Bronchial epithelial cell (primary cell): Measurements from ENCODE around the gene NSFL1C. TPM values are rescaled to one million over a fixed set of nuclear protein-coding genes. Genes with fewer than 3 reads are reported as not detected.
A peak's percentile ranks its signal among the peaks of the same experiment; 100 is the strongest.

Experiments
- DNase-seq: peaks from one replicate; pipeline ENCODE4 v3.0.0-alpha.2; 2010; ENCODE audit warnings: low read depth
- FAIRE-seq: peaks from 2 replicates; lab custom pipeline; 2011; peaks lifted over from hg19 to GRCh38; lab: Jason Lieb, UNC
- H3K27me3 ChIP-seq: 2 replicates; pipeline ENCODE4 v1.5.1; 2011; ENCODE audit warnings: low read length; ENCODE audit not compliant: control insufficient read depth, insufficient read depth
- H3K36me3 ChIP-seq: 2 replicates; pipeline ENCODE4 v1.5.1; 2011; ENCODE audit warnings: low read length; ENCODE audit not compliant: control insufficient read depth, insufficient read depth
- H3K4me3 ChIP-seq: 2 replicates; pipeline ENCODE4 v1.5.1; 2011; ENCODE audit warnings: mild to moderate bottlenecking, low read depth, low read length, control low read depth
- total RNA-seq: library from RNA; depleted of rRNA; stranded (reverse); fragments of >200 nt; gene quantifications from 2 replicates; pipeline ENCODE4 v1.2.1, GENCODE V29; 2014
- TF ChIP-seq, protein P1 (sequence below): IDR thresholded peaks from 2 replicates; pipeline ENCODE4 v1.5.1; 2011; ENCODE audit warnings: mild to moderate bottlenecking, moderate library complexity, low read length, control low read depth, inconsistent platforms; ENCODE audit not compliant: insufficient read depth, severe bottlenecking

NSFL1C gene
- total RNA-seq, 1 donor from 2014 or later = 19.7 TPM

DNA sequence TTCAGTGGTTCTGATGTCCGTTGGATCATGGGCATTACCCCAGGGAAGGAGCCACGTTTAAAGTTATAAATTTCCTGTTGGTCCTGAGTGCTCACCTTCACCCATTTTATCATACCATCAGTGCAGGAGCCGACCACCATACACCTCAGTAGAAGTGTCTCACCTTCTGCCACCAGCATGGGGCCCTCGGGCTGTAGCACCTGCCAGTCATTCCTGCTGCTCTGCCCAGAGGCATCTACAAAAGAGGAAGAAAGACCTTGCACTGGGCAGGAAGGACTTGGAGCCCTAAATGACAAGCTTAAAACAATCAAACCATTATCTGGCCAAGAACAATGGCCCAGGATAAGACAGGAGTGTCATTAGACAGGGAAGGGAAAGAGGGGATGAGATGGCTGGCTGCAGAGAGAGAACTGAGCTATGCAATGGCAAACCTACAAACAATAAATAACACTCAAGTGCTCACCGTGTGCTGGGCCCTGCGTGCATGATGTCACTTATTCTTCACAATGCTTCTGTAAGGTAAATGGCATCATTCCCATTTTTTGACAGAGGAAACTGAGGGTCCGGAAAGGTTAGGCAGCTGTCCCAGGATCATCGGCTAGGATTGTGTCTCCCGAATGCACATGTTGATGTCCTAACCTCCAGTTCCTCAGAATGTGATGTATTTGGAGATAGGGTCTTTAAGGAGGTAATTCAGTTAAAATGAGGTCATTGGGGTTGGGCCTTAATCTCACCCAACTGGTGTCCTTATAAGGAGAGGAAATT lies 13.4 kb upstream of the NSFL1C start:
- FAIRE-seq (no peak), DNase-seq (no peak)
- TF ChIP-seq, protein P1, sequence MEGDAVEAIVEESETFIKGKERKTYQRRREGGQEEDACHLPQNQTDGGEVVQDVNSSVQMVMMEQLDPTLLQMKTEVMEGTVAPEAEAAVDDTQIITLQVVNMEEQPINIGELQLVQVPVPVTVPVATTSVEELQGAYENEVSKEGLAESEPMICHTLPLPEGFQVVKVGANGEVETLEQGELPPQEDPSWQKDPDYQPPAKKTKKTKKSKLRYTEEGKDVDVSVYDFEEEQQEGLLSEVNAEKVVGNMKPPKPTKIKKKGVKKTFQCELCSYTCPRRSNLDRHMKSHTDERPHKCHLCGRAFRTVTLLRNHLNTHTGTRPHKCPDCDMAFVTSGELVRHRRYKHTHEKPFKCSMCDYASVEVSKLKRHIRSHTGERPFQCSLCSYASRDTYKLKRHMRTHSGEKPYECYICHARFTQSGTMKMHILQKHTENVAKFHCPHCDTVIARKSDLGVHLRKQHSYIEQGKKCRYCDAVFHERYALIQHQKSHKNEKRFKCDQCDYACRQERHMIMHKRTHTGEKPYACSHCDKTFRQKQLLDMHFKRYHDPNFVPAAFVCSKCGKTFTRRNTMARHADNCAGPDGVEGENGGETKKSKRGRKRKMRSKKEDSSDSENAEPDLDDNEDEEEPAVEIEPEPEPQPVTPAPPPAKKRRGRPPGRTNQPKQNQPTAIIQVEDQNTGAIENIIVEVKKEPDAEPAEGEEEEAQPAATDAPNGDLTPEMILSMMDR = no peak
- H3K27me3 ChIP-seq = no peaks in the 10 kb centered on the region
- no peak overlapping the region for H3K4me3 ChIP-seq
- H3K36me3 ChIP-seq = no peaks in the 10 kb centered on the region

DNA sequence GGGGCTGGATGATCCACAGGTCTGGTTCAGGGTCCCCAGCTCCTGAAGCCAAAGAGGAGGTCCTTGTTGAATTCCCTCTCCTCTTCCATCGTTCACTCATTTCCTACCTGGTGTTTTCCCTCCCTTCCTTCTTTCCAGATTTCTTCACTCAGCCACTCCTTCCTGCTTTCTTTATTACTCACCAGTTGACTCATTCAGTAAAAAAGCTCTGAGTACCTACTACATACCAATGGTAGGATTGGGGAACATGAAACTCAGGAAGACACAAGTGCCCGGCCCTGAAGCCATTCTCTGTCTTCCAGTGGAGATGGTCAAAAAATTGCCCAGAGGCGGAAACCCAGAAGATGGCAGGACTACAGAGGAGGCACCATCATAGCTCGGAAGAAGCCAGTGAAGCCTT lies 11.9 kb upstream of the NSFL1C start:
- FAIRE-seq (no peak), DNase-seq (peak; percentile 97)
- Histone ChIP-seq H3K36me3 (no peaks in the 10 kb centered on the region), H3K27me3 (no peaks in the 10 kb centered on the region), H3K4me3 (peak overlapping the region; percentile 31)
- TF ChIP-seq, protein P1 = no peak

DNA sequence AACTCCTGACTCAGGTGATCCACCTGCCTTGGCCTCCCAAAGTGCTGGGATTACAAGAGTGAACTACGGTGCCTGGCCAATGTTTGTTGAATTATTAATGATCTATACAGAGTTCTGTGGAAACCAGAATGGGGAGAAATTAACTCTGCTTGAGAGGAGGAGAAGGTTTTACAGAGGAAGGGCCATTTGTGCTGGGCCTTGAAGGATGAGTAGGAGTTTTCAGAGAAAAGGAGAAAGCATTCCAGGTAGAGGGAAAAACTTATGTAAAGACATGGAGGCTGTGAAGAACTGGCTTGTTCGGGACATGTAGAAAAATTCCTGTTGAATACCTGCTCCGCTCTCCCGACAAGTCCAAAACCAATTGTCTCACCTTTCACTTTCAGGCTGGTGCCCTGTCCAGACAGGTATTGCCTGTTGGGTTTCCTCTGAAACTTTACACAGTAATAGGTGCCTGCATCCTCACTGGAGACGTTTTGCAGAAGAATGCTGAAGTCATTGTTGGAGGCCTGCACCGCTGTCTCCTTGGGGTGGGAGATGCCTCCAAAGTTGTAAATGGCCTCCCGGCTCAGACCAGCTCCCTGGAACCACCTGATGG lies 11.3 kb upstream of the NSFL1C start:
- TF ChIP-seq, protein P1 = no peak
- Histone ChIP-seq H3K27me3 (no peaks in the 10 kb centered on the region), H3K4me3 (peak overlapping the region; percentile 31), H3K36me3 (no peaks in the 10 kb centered on the region)
- DNase-seq (peak; percentile 93), FAIRE-seq (peak; percentile 18)

DNA sequence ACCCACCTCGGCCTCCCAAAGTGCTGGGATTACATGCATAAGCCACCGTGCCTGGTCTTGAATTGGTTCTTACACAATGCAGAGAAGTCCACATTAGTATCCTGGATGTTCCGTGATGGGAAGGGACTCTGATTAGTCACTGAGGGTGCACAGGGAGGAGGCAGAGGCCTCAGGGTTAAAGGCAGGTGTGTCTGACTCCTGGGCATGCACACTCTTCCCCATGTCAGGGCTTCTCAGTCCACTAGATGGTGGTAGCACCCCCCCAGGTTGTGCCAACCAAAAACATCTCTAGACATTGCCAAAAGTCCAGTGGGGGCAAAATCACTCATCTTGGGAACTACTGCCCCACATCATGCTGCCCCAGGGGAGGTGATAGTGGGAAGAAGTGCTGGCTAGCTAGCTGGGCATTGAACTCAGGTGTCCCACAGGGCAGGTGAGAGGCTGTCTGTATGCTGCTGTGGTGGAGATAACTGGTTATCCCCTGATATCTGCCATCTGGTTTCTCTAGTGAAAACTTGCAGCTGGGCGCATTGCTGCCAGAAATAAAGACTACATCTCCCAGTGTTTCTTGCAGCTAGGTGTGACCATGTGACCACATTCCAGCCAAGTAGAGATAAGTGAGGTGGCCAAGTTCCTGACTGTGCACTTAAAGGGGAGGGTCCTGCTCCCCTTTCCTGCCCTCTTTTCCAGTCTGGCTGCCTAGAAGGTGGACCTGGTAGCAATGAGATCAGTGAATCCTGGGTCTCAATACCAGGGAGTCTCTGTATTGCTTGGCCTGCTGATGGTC lies 8.4 kb upstream of the NSFL1C start:
- no peaks in the 10 kb centered on the region for H3K36me3 ChIP-seq
- FAIRE-seq = peak; percentile 95
- H3K27me3 ChIP-seq = no peaks in the 10 kb centered on the region
- H3K4me3 ChIP-seq = no peak overlapping the region
- peak; percentile 96 for DNase-seq
- TF ChIP-seq, protein P1 = peak; percentile 79

DNA sequence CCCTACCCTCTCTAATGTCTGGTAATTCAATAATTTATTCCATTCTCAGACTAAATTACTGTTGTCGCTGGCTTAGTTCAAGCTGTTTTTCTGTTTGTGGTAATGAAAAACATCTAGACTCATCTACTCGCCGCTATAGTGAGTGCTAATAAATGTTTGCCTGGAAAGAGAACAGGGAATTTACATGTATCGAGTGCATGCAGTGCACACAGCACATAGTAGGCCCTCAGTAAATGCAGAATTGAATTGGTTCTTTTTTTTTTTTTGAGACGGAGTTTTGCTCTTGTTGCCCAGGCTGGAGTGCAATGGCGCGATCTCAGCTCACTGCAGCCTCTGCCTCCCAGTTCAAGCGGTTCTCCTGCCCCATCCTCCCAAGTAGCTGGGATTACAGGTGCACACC lies 7.7 kb upstream of the NSFL1C start:
- Histone ChIP-seq H3K4me3 (no peak overlapping the region), H3K36me3 (no peaks in the 10 kb centered on the region), H3K27me3 (no peaks in the 10 kb centered on the region)
- TF ChIP-seq, protein P1 = no peak
- no peak for FAIRE-seq
- no peak for DNase-seq
